HG02981 (cell line): ENCODE results near the gene USP9X.
"Not testable (repeated sequence)": the region's sequence is repeated elsewhere in the genome, so short reads cannot be mapped to it uniquely, and the experiment has no call there.

Experiments
- ATAC-seq: cut with Tn5 transposase; IDR thresholded peaks from one replicate; pipeline ENCODE4 v1.9.1; 2021; ENCODE audit warnings: mild to moderate bottlenecking, moderate library complexity; ENCODE audit not compliant: unreplicated experiment

Gene USP9X

DNA sequence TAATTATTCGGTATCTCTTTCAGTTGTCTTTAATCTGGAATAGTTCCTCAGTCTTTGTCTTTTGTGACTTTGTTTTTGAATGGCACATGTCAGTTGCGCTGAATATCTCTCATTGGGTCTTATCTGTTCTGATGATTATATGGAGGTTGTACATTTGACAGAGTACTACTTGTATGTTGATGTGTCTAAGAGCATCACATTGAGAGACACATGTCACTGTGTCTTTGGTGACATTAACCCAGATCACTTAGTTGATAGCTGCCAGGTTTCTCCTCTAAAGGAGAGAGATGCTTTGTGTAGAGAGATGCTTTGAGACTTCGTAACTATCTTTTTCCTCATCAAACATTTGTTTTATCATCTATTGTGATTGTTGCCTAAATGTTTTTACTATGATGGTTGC, 92.1 kb downstream of the USP9X start:
- no peak for ATAC-seq

DNA sequence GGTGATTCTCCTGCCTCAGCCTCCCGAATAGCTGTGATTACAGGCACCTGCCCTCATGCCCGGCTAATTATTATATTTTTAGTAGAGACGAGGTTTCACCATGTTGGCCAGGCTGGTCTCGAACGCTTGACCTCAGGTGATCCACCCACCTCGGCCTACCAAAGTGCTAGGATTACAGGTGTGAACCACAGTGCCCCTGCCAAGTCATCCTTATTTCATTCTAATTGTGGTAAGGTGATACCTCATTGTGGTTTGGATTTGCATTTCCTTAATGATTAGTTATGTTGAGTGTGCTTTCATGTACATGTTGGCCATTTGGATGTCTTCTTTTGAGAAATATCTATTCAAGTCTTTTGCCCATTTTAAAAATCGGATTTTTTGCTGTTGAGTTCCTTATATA, 93.0 kb downstream of the USP9X start:
- no peak for ATAC-seq

GRCh38 chrX:41180194-41180908, 95.1 kb downstream of the USP9X start:
- peak; percentile 58 for ATAC-seq

GRCh38 chrX:41184312-41184711, 99.1 kb downstream of the USP9X start:
- ATAC-seq, result no peak

GRCh38 chrX:41186946-41187345, 101.7 kb downstream of the USP9X start:
- not testable (repeated sequence) for ATAC-seq

- ATAC-seq, result no peak
Measured at GRCh38 chrX:41189156-41189555, 103.9 kb downstream of the USP9X start.

- ATAC-seq, result no peak
Measured at GRCh38 chrX:41192880-41193279, 107.6 kb downstream of the USP9X start.

GRCh38 chrX:41198410-41198809, 113.2 kb downstream of the USP9X start:
- no peak for ATAC-seq

GRCh38 chrX:41200785-41201184, 115.5 kb downstream of the USP9X start:
- ATAC-seq, result no peak

DNA sequence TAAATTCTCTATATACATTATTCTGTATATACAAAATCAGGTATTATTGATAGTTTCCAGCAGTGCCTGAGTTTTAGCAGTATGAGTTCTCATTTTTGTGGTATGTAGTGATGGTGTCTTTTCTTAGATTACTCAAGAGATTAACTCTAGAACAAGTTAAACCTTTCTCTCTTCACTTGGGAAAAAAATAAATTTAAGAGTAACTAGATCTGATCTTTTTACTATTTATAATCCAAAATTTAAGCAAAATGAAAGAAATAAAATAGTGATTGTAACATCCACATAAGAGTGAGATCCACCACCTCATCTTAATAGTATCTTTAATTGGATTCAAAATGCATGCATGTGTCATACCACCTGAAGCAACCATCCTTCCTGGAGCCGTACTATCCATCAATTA, 124.6 kb downstream of the USP9X start:
- no peak for ATAC-seq

DNA sequence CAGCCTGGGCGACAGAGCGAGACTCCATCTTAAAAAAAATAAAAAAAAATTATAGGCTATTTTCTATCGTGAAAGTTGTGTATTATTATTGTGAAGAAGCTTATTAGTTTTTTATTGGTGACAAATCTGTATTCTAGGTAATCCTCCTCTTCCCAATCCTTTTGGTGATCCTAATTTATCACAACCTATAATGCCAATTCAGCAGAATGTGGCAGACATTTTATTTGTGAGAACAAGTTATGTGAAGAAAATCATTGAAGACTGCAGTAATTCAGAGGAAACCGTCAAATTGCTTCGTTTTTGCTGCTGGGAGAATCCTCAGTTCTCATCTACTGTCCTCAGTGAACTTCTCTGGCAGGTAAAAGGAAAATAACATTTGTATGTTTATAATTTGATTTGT, 139.4 kb downstream of the USP9X start:
- no peak for ATAC-seq

GRCh38 chrX:41233988-41234387, 148.7 kb downstream of the USP9X start:
- no peak for ATAC-seq

DNA sequence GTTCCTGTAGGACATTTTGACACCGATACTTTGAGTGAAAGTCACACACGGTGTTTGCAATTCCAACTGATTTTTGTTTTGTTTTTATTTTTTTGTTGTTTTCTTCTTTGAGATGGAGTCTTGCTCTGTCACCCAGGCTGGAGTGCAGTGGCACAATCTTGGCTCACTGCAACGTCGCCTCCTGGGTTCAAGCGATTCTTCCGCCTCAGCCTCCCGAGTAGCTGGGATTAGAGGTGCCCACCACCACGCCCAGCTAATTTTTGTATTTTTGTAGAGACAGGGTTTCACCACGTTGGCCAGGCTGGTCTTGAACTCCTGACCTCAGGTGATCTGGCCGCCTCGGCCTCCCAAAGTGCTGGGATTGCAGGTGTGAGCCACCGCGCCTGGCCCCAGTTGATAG, 149.2 kb downstream of the USP9X start:
- ATAC-seq, result not testable (repeated sequence)

DNA sequence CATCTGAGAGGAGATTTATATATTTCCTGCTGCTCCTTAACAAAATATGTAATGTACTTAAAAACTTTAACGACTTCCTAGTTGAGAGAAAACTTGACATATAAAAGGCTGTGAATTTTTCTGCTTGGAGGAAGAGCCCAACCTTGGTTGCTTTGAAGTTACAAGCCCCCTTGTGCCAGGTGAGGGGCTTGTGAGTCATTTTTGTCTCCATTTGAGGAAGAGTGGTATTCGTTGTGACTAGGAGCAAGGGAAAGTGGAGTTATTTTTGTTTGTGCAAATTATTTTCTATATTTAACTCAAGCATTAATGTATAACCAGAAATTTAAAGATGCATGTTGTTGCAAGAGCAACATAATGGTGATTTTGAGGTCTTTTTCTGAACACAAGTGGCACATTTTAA, 149.7 kb downstream of the USP9X start:
- no peak for ATAC-seq

DNA sequence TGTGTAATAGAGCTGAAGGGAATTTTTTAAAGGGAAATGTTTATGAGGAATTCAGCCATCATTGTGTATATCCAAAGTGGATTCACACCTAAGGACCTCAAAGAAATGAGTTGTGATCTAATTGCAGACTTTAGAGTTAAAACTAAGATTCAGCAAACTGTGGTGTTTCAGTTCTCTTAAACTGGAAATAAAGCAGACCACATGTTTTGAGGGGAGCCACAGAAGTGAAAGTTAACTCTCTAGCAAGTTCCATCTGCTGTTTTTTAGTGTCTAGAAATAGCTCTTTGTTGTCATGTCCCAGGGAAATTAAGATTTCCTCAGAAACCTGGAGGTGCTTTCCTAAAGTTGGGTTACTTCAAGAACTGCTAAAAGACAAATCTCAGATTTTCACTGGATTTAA, 151.4 kb downstream of the USP9X start:
- ATAC-seq, result peak; percentile 63

DNA sequence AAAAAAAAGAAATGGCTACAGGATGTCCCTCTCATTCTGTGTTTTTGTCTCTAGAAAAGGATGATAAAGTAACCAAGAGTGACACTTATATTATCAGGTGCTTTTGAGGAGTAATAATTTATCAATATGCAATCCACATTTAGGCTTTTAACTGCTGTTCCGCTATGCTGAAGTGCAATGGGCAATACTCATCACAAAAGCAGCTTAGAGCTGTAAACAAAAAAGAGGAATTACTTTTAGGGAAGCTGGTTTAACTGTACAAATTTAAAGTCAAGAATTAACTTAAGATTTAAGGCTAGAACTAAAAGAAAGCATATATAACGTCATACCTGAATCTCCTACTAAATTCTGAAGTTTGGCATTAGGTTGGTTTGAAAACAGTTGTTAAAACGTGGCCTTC, 155.3 kb downstream of the USP9X start:
- no peak for ATAC-seq

GRCh38 chrX:41241962-41242361, 156.7 kb downstream of the USP9X start:
- ATAC-seq, result no peak

DNA sequence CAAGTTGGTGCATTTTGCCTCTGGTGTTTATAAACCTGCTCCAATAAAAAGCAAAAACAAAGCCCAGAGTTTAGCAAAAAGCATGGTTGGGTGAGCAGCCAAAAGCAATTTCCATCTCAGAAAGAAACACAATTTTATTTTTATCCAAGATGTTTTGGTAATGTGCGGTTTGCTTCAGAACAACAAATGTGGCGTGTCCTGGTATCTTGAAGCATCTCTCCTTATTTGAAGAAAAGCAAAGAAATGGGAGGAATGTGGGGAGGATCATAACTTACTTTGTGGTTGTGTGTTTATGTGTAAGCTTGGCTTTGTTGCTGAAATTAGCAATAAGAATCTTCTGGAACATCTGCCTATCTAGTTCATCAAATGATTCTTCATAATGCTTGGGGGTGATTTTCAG, 160.4 kb downstream of the USP9X start:
- no peak for ATAC-seq

DNA sequence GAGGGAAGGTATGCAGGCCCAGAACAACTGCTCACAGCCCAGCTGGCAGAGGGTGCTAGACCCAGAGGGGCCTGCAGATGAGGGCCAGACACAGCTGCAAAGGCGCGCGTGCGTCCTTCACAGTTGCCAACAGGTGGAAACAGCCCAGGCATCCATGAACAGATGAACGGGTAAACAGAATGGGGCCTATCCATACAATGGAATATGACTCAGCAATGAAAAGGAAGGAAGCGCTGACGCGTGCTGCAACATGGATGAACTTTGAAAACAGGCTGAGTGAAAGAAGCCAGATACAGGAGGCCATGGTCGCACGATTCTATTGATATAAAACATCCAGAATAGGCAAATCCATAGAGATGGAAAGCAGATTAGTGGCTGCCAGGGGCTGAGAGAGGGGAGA, 165.6 kb downstream of the USP9X start:
- ATAC-seq, result no peak

GRCh38 chrX:41257801-41258200, 172.6 kb downstream of the USP9X start:
- no peak for ATAC-seq

DNA sequence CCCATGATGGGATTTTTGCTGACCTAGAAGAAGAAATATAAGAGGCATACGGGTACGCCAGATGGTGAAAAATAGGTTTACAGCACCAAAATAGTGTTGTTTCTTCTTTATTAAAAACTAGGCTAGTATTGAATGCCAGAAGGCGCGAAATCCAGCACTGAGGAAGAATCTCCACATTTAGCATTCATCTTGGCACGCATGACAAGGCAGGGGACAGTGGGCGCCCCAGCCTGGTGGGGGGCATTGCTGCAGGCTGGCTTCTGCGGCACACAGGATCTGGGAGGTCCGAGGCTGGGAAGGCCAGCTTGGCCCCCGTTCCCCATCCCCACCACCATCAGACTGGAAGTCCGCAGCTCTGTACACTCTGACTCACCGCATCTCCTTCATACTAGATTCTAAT, 173.0 kb downstream of the USP9X start:
- ATAC-seq, result no peak

- ATAC-seq, result no peak
Measured at GRCh38 chrX:41258871-41259270, 173.6 kb downstream of the USP9X start.

DNA sequence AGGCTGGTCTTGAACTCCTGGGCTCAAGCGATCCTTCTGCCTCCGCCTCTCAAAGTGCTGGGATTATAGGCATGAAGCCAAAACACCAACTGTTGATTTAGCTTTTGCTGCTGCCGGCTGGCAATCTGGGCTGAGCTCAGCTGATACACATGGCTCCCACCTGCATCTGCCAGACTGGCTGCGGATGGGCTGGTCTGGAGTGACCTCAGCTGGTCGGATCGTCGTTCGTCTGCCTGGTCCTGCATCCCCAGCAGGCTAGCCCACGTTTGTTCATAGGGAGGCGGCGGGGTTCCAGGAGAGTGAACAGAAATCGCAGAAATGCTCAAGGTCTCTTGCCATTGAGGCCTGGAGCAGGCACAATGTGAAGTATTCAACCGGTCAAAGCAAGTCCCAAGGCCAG, 174.3 kb downstream of the USP9X start:
- ATAC-seq, result no peak
